Muscle layer of colon (tissue), 2 donors: Measurements from ENCODE around the gene KANSL3.
"Not testable (repeated sequence)": the region's sequence is repeated elsewhere in the genome, so short reads cannot be mapped to it uniquely, and the experiment has no call there.

ENCODE experiments used
- H3K27ac ChIP-seq: one replicate; pipeline ENCODE4 v1.7.0; 2013; ENCODE audit warnings: low read depth, mild to moderate bottlenecking, low read length, moderate library complexity
- H3K27me3 ChIP-seq, 2 donors: one replicate each; pipeline ENCODE4 v1.7.0; 2013; ENCODE audit warnings: low read length in 2 of 2, mild to moderate bottlenecking in 2 of 2; ENCODE audit not compliant: insufficient read depth in 2 of 2, control insufficient read depth in 1 of 2
- H3K36me3 ChIP-seq: one replicate; pipeline ENCODE4 v1.7.0; 2013; ENCODE audit warnings: mild to moderate bottlenecking, low read length; ENCODE audit not compliant: insufficient read depth
- H3K4me1 ChIP-seq: one replicate; pipeline ENCODE4 v1.7.0; 2013; ENCODE audit warnings: mild to moderate bottlenecking, low read length; ENCODE audit not compliant: insufficient read depth
- H3K4me3 ChIP-seq, 2 donors: one replicate each; pipeline ENCODE4 v1.7.0; 2013; ENCODE audit warnings: low read length in 2 of 2, low read depth in 1 of 2, mild to moderate bottlenecking in 1 of 2, moderate library complexity in 1 of 2
- H3K9ac ChIP-seq: one replicate; pipeline ENCODE4 v1.7.0; 2013; ENCODE audit warnings: low read length
- H3K9me3 ChIP-seq: one replicate; pipeline ENCODE4 v1.7.0; 2013; ENCODE audit warnings: mild to moderate bottlenecking, low read length
- donor health status: abdominal sarcoma.
- donor health status: Adenocarcinoma of cecum.

The KANSL3 gene

DNA sequence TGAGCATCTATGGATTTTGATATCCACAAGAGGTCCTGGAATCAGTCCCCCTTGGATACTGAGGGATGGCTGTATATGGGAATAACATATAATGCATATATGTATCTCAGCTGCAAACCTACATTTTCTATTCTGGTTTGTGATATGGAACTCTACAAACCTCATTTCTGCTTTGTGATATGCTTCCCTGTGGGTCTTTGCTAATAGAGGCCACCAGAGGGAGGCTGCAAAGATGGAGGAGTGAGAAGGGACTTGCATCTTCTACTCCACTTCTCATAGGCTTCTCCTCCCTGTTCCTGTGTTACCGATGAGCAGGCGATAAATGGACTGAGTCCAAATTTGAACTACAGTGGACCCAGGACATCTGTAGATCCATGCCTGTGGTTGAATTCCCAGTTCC, 63.7 kb downstream of the KANSL3 start:
- Histone ChIP-seq H3K9me3 (no peaks in the 10 kb centered on the region), H3K4me3 (no peak overlapping the region), H3K36me3 (no peaks in the 10 kb centered on the region), H3K27ac (no peak overlapping the region), H3K4me1 (no peaks in the 10 kb centered on the region), H3K9ac (no peak overlapping the region), H3K27me3 (no peaks in the 10 kb centered on the region)

GRCh38 chr2:96568094-96568493, 70.0 kb downstream of the KANSL3 start:
- Histone ChIP-seq H3K27me3 (no peaks in the 10 kb centered on the region), H3K4me1 (no peaks in the 10 kb centered on the region), H3K27ac (no peak overlapping the region), H3K9ac (no peak overlapping the region), H3K4me3 (no peak overlapping the region), H3K9me3 (no peaks in the 10 kb centered on the region), H3K36me3 (no peaks in the 10 kb centered on the region)

DNA sequence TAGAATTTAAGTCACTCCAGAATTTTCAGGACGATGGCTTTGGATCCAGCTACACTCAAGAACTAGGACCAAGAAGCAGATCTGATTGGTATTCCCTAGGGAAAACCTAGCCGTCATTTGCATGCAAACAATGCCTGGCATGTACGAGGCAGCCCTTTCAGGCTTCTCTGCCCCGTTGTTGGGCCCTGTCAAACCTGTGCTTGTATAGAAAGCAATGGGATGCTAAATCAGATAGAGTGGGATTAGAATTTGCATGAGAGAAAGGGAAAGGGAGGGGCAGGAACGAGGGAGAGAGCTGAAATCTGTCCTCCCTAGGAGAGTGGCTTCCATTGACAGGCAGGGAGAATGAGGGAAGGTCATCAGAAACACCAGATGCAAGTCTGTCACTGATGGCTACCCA, 73.0 kb downstream of the KANSL3 start:
- Histone ChIP-seq H3K9me3 (no peaks in the 10 kb centered on the region), H3K27ac (no peak overlapping the region), H3K4me1 (no peaks in the 10 kb centered on the region), H3K9ac (no peak overlapping the region), H3K36me3 (no peaks in the 10 kb centered on the region), H3K4me3 (no peak overlapping the region), H3K27me3 (no peaks in the 10 kb centered on the region)

GRCh38 chr2:96564563-96564962, 73.5 kb downstream of the KANSL3 start:
- no peak overlapping the region for H3K9ac ChIP-seq
- H3K36me3 ChIP-seq: no peaks in the 10 kb centered on the region
- no peak overlapping the region for H3K27ac ChIP-seq
- H3K27me3 ChIP-seq: no peaks in the 10 kb centered on the region
- no peaks in the 10 kb centered on the region for H3K4me1 ChIP-seq
- H3K9me3 ChIP-seq: no peaks in the 10 kb centered on the region
- no peak overlapping the region for H3K4me3 ChIP-seq

- no peak overlapping the region for H3K27ac ChIP-seq
- H3K27me3 ChIP-seq: no peaks in the 10 kb centered on the region
- H3K9me3 ChIP-seq: no peaks in the 10 kb centered on the region
- no peaks in the 10 kb centered on the region for H3K36me3 ChIP-seq
- no peak overlapping the region for H3K4me3 ChIP-seq
- H3K9ac ChIP-seq: no peak overlapping the region
- no peaks in the 10 kb centered on the region for H3K4me1 ChIP-seq
These were observed 74.1 kb downstream of the KANSL3 start for GRCh38 chr2:96564026-96564425.

- Histone ChIP-seq H3K36me3 (no peaks in the 10 kb centered on the region), H3K27me3 (no peaks in the 10 kb centered on the region), H3K4me1 (peaks cover 3% of the 10 kb centered on the region), H3K4me3 (no peak overlapping the region), H3K9me3 (no peaks in the 10 kb centered on the region), H3K27ac (no peak overlapping the region), H3K9ac (no peak overlapping the region)
These were observed 79.6 kb downstream of the KANSL3 start for GRCh38 chr2:96558485-96558884.

GRCh38 chr2:96558061-96558460, 80.1 kb downstream of the KANSL3 start:
- H3K4me3 ChIP-seq: no peak overlapping the region
- no peaks in the 10 kb centered on the region for H3K27me3 ChIP-seq
- no peaks in the 10 kb centered on the region for H3K9me3 ChIP-seq
- H3K27ac ChIP-seq: no peak overlapping the region
- no peak overlapping the region for H3K9ac ChIP-seq
- no peaks in the 10 kb centered on the region for H3K36me3 ChIP-seq
- peaks cover 3% of the 10 kb centered on the region for H3K4me1 ChIP-seq

DNA sequence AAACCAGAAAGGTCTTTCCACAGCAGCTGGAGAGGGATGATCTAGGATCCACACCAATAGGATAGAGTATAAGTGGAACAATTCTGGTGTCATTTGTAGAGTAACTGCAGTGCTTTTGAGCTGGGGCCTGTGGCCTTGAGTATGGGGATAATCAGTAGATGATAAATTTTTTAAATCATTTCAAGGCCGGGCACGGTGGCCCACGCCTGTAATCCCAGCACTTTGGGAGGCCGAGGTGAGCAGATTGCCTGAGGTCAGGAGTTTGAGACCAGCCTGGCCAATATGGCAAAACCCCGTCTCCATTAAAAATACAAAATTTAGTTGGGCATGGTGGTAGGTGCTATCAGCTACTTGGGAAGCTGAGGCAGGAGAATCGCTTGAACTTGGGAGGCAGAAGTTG, 80.7 kb downstream of the KANSL3 start:
- not testable (repeated sequence) for H3K9ac ChIP-seq, H3K4me3 ChIP-seq, H3K36me3 ChIP-seq, H3K9me3 ChIP-seq, H3K4me1 ChIP-seq, H3K27me3 ChIP-seq, H3K27ac ChIP-seq

GRCh38 chr2:96556441-96557330, 81.4 kb downstream of the KANSL3 start:
- H3K36me3 ChIP-seq: no peaks in the 10 kb centered on the region
- no peak overlapping the region for H3K9ac ChIP-seq
- H3K27me3 ChIP-seq: no peaks in the 10 kb centered on the region
- peaks cover 3% of the 10 kb centered on the region for H3K4me1 ChIP-seq
- H3K9me3 ChIP-seq: no peaks in the 10 kb centered on the region
- H3K4me3 ChIP-seq: no peak overlapping the region
- H3K27ac ChIP-seq: no peak overlapping the region

- Histone ChIP-seq H3K4me1 (peaks cover 3% of the 10 kb centered on the region), H3K4me3 (no peak overlapping the region), H3K36me3 (peaks cover 10% of the 10 kb centered on the region), H3K9ac (no peak overlapping the region), H3K27ac (no peak overlapping the region), H3K27me3 (no peaks in the 10 kb centered on the region), H3K9me3 (no peaks in the 10 kb centered on the region)
These were observed 82.9 kb downstream of the KANSL3 start for GRCh38 chr2:96555146-96555610.

DNA sequence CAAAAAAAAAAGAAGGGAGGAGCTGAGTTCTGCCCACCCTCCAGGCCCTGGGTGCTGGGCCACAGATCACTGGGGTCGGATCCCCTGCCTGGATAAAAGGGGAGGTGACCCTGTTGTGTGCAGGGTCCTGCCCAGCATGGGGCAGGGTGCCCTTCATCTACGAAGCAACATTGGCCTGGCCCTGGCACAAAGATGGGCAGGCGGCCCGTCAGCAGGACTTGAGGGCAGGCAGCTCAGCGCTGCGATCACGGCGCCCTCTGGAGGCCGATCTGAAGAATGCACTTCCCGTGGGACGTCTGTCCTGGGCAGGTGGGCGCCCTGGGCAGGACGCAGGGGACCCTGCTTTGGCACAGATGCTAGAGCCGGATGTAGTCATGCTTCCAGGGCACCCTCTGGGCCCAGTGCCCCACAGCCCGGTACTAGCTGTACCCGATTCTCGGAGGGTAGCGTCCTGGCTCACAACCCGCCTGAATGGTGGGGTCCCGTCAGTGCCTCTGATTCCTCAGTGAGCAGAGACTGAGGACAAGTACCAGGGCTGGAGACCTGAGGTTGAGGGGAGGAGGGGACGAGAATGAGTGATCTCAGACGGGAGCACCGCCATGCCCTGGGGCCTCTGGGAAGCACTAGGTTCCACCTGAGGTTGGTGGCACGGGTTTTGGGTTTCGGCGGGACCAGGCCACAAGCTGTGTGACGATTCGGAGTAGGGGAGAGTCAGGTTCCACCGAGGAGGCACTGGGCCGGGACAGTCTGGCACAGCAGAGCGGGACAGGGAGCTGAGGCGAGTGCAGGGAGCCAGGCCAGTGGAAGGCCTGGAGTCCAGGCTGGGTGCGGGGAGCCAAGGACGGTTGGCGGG, 83.6 kb downstream of the KANSL3 start:
- Histone ChIP-seq H3K27ac (no peak overlapping the region), H3K9me3 (no peaks in the 10 kb centered on the region), H3K27me3 (no peaks in the 10 kb centered on the region), H3K36me3 (peaks cover 10% of the 10 kb centered on the region), H3K4me1 (peaks cover 3% of the 10 kb centered on the region), H3K4me3 (peak overlapping the region in 1 of 2 donors; percentile 27), H3K9ac (no peak overlapping the region)
